Measurements from ENCODE around the gene PCSK4.

Gene PCSK4

GRCh38 chr19:1492474-1493006, 2.4 kb upstream of the PCSK4 start:
- TF ChIP-seq GATA1 (IDR thresholded peaks at IDR 0.05; ENCODE audit: low read depth, low read length) (no peak), POLR2A (IDR thresholded peaks at IDR 0.05; ENCODE audit: low read length) (no peak)

DNA sequence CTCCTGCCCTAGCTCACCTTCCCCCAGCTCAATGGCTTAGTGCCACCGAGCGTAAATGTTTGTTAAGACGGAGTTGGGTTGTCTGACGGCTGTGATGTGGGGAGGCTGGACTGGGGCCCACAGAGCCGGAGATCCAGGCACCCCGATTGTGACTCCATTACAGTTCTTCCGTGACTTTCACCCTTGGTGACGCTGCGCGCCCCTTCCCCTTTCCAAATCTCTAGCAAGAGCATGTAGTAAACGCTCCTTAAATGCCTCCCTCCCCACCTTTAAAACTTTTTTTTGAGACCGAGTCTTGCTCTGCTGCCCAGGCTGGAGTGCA, 1.7 kb upstream of the PCSK4 start:
- TF ChIP-seq POLR2A (IDR thresholded peaks at IDR 0.05; ENCODE audit: low read length) (no peak), GATA1 (IDR thresholded peaks at IDR 0.05; ENCODE audit: low read depth, low read length) (no peak)
- no peak for DNase-seq

More at GRCh38 chr19:1492474-1493006, 2.4 kb upstream of the PCSK4 start:
- DNase-seq = no peak

DNA sequence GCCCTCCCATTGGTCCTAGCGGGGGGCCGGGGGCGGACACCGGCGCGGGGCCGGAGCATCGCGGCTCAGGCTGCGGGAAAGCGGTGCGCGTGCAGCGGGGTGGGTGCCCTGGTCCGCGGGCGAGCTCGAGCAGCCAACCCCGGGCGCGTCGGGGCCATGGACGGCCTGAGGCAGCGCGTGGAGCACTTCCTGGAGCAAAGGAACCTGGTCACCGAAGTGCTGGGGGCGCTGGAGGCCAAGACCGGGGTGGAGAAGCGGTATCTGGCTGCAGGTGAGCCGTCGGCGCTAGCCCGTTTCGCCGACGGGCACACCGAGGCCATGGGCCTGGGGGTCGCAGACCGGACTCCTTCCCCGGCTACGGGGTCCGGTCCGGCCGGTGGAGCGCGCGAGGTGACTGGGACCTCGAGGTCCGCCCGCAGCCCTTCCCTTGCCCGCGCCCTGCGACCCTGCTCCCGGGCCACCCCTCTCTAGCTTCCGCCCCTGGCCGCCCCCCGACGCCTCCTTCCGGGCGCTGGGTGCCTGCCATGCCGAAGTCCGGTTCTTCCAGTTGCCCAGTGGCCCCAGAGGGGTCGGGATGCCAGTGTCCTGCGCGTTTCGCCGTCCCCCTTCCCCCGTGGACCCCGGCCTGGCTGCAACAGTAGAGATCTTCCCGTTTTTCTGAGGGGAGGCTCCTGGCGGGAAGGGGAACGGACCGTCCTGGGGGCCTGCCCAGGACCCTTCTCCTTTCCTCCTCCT, 1.1 kb upstream of the PCSK4 start, which contains the start of gene REEP6:
Gene REEP6 (plus strand): TSS at position 68 of the 735 bp plus-strand sequence. CDS start 89 bp downstream, at position 157.
- no peak for DNase-seq
- TF ChIP-seq POLR2A (IDR thresholded peaks at IDR 0.05; ENCODE audit: low read length) = peak; percentile 29
- no peak for TF ChIP-seq GATA1 (IDR thresholded peaks at IDR 0.05; ENCODE audit: low read depth, low read length)

- TF ChIP-seq GATA1 (IDR thresholded peaks at IDR 0.05; ENCODE audit: low read depth, low read length) (no peak), POLR2A (IDR thresholded peaks at IDR 0.05; ENCODE audit: low read length) (peak; percentile 17)
- no peak for DNase-seq
Measured at GRCh38 chr19:1489463-1490310, 463 bp downstream of the PCSK4 start.

- no peak for DNase-seq
- TF ChIP-seq GATA1 (IDR thresholded peaks at IDR 0.05; ENCODE audit: low read depth, low read length) (no peak), POLR2A (IDR thresholded peaks at IDR 0.05; ENCODE audit: low read length) (no peak)
Measured at GRCh38 chr19:1488282-1488601, 1.9 kb downstream of the PCSK4 start.

DNA sequence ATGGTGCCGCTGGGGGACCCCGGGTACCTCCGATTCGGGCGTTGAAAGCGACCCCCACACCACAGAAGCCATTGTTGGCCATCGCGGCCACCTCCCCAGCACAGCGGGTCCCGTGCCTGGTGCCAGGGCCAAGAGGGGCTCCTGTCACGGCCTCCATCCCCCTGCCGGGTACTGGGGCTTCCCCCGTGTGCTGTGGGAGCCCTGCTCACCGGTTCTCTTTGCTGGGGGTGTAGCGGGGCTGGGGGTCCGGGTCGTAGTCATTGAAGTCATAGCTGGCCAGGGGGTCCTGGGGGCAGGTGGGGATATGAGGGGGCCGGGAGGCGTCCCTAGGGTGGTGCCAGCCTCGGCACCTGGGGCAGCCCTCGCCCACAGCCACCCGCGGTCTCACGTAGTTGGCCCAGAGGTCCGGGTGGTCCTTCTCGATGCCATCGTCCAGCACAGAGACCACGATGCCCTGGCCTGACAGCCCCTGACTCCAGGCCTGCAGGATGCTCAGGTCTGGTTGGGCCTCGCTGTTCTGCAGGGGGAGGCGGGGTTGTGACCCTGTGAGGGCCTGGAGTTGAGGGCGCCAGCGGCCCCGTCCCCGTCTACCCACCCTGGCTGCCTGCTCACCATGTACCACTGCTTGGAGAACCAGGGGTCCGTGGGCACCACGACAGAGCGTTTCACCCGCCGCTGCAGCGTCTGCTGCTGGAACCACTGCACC, 2.4 kb downstream of the PCSK4 start:
- TF ChIP-seq GATA1 (IDR thresholded peaks at IDR 0.05; ENCODE audit: low read depth, low read length) (no peak), POLR2A (IDR thresholded peaks at IDR 0.05; ENCODE audit: low read length) (no peak)

GRCh38 chr19:1486720-1487575, 3.2 kb downstream of the PCSK4 start:
- DNase-seq = no peak
- no peak for TF ChIP-seq GATA1 (IDR thresholded peaks at IDR 0.05; ENCODE audit: low read depth, low read length)
- no peak for TF ChIP-seq POLR2A (IDR thresholded peaks at IDR 0.05; ENCODE audit: low read length)

More for the DNA sequence above, 2.4 kb downstream of the PCSK4 start:
- no peak for DNase-seq

- no peak for DNase-seq
- TF ChIP-seq GATA1 (IDR thresholded peaks at IDR 0.05; ENCODE audit: low read depth, low read length) (no peak), POLR2A (IDR thresholded peaks at IDR 0.05; ENCODE audit: low read length) (no peak)
Measured at GRCh38 chr19:1483979-1484428, 6.1 kb downstream of the PCSK4 start.

GRCh38 chr19:1483131-1483978, 6.8 kb downstream of the PCSK4 start:
- no peak for DNase-seq
- no peak for TF ChIP-seq GATA1 (IDR thresholded peaks at IDR 0.05; ENCODE audit: low read depth, low read length)
- TF ChIP-seq POLR2A (IDR thresholded peaks at IDR 0.05; ENCODE audit: low read length) = no peak

- no peak for DNase-seq
- TF ChIP-seq GATA1 (IDR thresholded peaks at IDR 0.05; ENCODE audit: low read depth, low read length) (no peak), POLR2A (IDR thresholded peaks at IDR 0.05; ENCODE audit: low read length) (no peak)
Measured at GRCh38 chr19:1482361-1483130, 7.6 kb downstream of the PCSK4 start.

DNA sequence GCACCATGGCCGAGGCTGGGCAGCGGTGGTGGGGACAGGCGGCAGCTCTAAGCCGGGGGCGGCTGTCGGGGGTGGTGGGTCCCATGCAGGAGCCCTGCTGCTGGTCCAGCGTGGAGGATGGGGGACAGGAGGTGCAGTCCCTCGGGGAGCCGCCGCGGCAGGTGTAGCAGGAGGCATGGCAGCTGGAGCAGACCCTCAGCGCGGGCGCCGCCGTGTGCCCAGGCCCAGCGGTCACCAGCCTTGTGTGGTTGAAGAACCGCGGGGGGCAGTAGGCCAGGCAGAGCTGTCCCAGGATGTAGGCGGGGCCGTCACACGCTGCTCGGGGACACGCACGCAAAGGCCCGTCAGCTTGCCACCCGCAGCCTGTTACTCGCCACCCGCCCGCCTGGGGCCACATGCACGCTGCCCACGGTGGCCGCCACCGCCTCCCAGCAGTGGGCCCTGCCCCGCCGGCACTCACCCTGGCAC, 8.2 kb downstream of the PCSK4 start:
- DNase-seq = no peak
- TF ChIP-seq POLR2A (IDR thresholded peaks at IDR 0.05; ENCODE audit: low read length) = no peak
- no peak for TF ChIP-seq GATA1 (IDR thresholded peaks at IDR 0.05; ENCODE audit: low read depth, low read length)

Measured in erythroblast (primary cell).